H4 (cell line): ENCODE measurements around the gene TAF10. TPM values are rescaled to one million over a fixed set of nuclear protein-coding genes. Genes with fewer than 3 reads are reported as not detected.

Source experiments
- DNase-seq: peaks from one replicate; pipeline ENCODE4 v3.0.0-alpha.2; 2015; ENCODE audit warnings: low spot score
- total RNA-seq: library from RNA; depleted of rRNA; stranded (reverse); fragments of >200 nt; shearing (Covaris generic); gene quantifications from 2 replicates; pipeline ENCODE4 v1.2.3, GENCODE V29; 2014

TAF10 gene
- total RNA-seq, 1 experiment from 2014 or later = 142 TPM

- DNase-seq = no peak
Measured at GRCh38 chr11:6640985-6641701, 29.1 kb upstream of the TAF10 start.

GRCh38 chr11:6640036-6640984, 28.3 kb upstream of the TAF10 start:
- DNase-seq = no peak

GRCh38 chr11:6638429-6638828, 26.4 kb upstream of the TAF10 start:
- no peak for DNase-seq

GRCh38 chr11:6637871-6638270, 25.9 kb upstream of the TAF10 start:
- DNase-seq = peak; percentile 30

- DNase-seq = no peak
Measured at GRCh38 chr11:6636480-6636879, 24.5 kb upstream of the TAF10 start.

GRCh38 chr11:6635082-6635932, 23.3 kb upstream of the TAF10 start:
- DNase-seq = no peak

- DNase-seq = no peak
Measured at GRCh38 chr11:6634534-6634933, 22.5 kb upstream of the TAF10 start.

- no peak for DNase-seq
Measured at GRCh38 chr11:6633422-6634408, 21.7 kb upstream of the TAF10 start.

GRCh38 chr11:6632116-6633073, 20.4 kb upstream of the TAF10 start:
- no peak for DNase-seq

- DNase-seq = no peak
Measured at GRCh38 chr11:6631361-6631890, 19.4 kb upstream of the TAF10 start.

GRCh38 chr11:6630632-6631291, 18.7 kb upstream of the TAF10 start:
- no peak for DNase-seq

GRCh38 chr11:6629892-6630631, 18.0 kb upstream of the TAF10 start:
- no peak for DNase-seq

GRCh38 chr11:6629573-6629891, 17.5 kb upstream of the TAF10 start:
- no peak for DNase-seq

- no peak for DNase-seq
Measured at GRCh38 chr11:6628526-6628925, 16.5 kb upstream of the TAF10 start.

- no peak for DNase-seq
Measured at GRCh38 chr11:6627762-6628241, 15.8 kb upstream of the TAF10 start.

- no peak for DNase-seq
Measured at GRCh38 chr11:6626971-6627761, 15.2 kb upstream of the TAF10 start.

GRCh38 chr11:6625832-6626420, 13.9 kb upstream of the TAF10 start:
- no peak for DNase-seq
